SK-N-SH treated with all-trans-retinoic acid at 6 μM for 48 hours (cell line): Measurements from ENCODE around the gene ADPGK.

Experiments used
- ATAC-seq: fragments of 200-7000 bp; cut with Tn5 transposase; 3 replicates; pipeline ENCODE4 v1.9.1; 2020; ENCODE audit warnings: mild to moderate bottlenecking, moderate library complexity
- ARNTL ChIP-seq: fragments of 450-650 bp; formaldehyde crosslinking; IDR thresholded peaks from 2 replicates; pipeline ENCODE4 v1.5.0; 2020; ENCODE audit warnings: low read depth, mild to moderate bottlenecking, moderate library complexity, borderline replicate concordance
- BACH2 ChIP-seq: fragments of 250-450 bp; sonication (Bioruptor Pico); IDR thresholded peaks from 2 replicates; pipeline ENCODE4 v1.9.0; 2021; ENCODE audit warnings: mild to moderate bottlenecking, borderline replicate concordance
- CREB5 ChIP-seq: fragments of 250-450 bp; sonication (Bioruptor Pico); IDR thresholded peaks from 2 replicates; pipeline ENCODE4 v1.5.1; 2020; ENCODE audit warnings: low read depth, mild to moderate bottlenecking, moderate library complexity
- CSDC2 ChIP-seq: fragments of 250-450 bp; sonication (Bioruptor Pico); IDR thresholded peaks from 2 replicates; pipeline ENCODE4 v1.5.0; 2020; ENCODE audit warnings: mild to moderate bottlenecking, moderate library complexity
- CSRNP3 ChIP-seq: fragments of 250-450 bp; sonication (Bioruptor Pico); IDR thresholded peaks from 2 replicates; pipeline ENCODE4 v1.5.1; 2021; ENCODE audit warnings: mild to moderate bottlenecking, moderate library complexity
- ESRRG ChIP-seq: fragments of 250-450 bp; sonication (Bioruptor Pico); IDR thresholded peaks from 2 replicates; pipeline ENCODE4 v1.6.1; 2021; ENCODE audit warnings: mild to moderate bottlenecking
- GLIS3 ChIP-seq: fragments of 250-450 bp; sonication (Bioruptor Pico); IDR thresholded peaks from 2 replicates; pipeline ENCODE4 v1.5.0; 2020; ENCODE audit warnings: mild to moderate bottlenecking, moderate library complexity
- ISL1 ChIP-seq: fragments of 250-450 bp; sonication (Bioruptor Pico); IDR thresholded peaks from 2 replicates; pipeline ENCODE4 v2.1.2; 2022; ENCODE audit warnings: mild to moderate bottlenecking, moderate library complexity
- OSR1 ChIP-seq: fragments of 250-450 bp; sonication (Bioruptor Pico); IDR thresholded peaks from 2 replicates; pipeline ENCODE4 v1.8.0; 2022; ENCODE audit warnings: moderate library complexity, mild to moderate bottlenecking, inconsistent platforms
- PATZ1 ChIP-seq: fragments of 250-450 bp; sonication (Bioruptor Pico); IDR thresholded peaks from 2 replicates; pipeline ENCODE4 v1.8.0; 2020; ENCODE audit warnings: mild to moderate bottlenecking, moderate library complexity, borderline replicate concordance
- RARB ChIP-seq: fragments of 250-450 bp; sonication (Bioruptor Pico); IDR thresholded peaks from 2 replicates; pipeline ENCODE4 v1.8.0; 2021; ENCODE audit warnings: mild to moderate bottlenecking, moderate library complexity
- SNAI2 ChIP-seq: fragments of 250-450 bp; sonication (Bioruptor Pico); IDR thresholded peaks from 2 replicates; pipeline ENCODE4 v1.5.0; 2020; ENCODE audit warnings: mild to moderate bottlenecking, moderate library complexity
- TCF4 ChIP-seq: fragments of 250-450 bp; sonication (Bioruptor Pico); IDR thresholded peaks from 2 replicates; pipeline ENCODE4 v1.8.0; 2021; ENCODE audit warnings: mild to moderate bottlenecking, moderate library complexity, borderline replicate concordance
- TOX ChIP-seq: fragments of 250-450 bp; sonication (Bioruptor Pico); IDR thresholded peaks from 2 replicates; pipeline ENCODE4 v1.8.0; 2021; ENCODE audit warnings: mild to moderate bottlenecking, moderate library complexity, borderline replicate concordance
- TSHZ2 ChIP-seq: fragments of 250-450 bp; sonication (Bioruptor Pico); IDR thresholded peaks from 2 replicates; pipeline ENCODE4 v1.5.0; 2020; ENCODE audit warnings: mild to moderate bottlenecking, moderate library complexity
- ZFP3 ChIP-seq: fragments of 250-450 bp; sonication (Bioruptor Pico); IDR thresholded peaks from 2 replicates; pipeline ENCODE4 v1.5.0; 2020; ENCODE audit warnings: mild to moderate bottlenecking, moderate library complexity
- ZFP30 ChIP-seq: fragments of 450-650 bp; formaldehyde crosslinking; IDR thresholded peaks from 2 replicates; pipeline ENCODE4 v1.5.0; 2022; ENCODE audit warnings: mild to moderate bottlenecking, moderate library complexity
- ZNF565 ChIP-seq: fragments of 450-650 bp; formaldehyde crosslinking; conservative IDR thresholded peaks from 2 replicates; pipeline ENCODE4 v1.5.0; 2020; ENCODE audit warnings: low read depth, mild to moderate bottlenecking, moderate library complexity
- ZNF70 ChIP-seq: fragments of 450-650 bp; formaldehyde crosslinking; IDR thresholded peaks from 2 replicates; pipeline ENCODE4 v1.5.0; 2020; ENCODE audit warnings: mild to moderate bottlenecking, moderate library complexity
- ZNF8 ChIP-seq: fragments of 450-650 bp; formaldehyde crosslinking; IDR thresholded peaks from 2 replicates; pipeline ENCODE4 v1.5.0; 2020; ENCODE audit warnings: mild to moderate bottlenecking, moderate library complexity

Gene ADPGK

GRCh38 chr15:72801590-72802325 lies 18.2 kb upstream of the ADPGK start:
- TF ChIP-seq PATZ1 (CRISPR knock-in tag) (no peak), ZNF565 (CRISPR knock-in tag) (no peak), CREB5 (CRISPR knock-in tag) (no peak), ESRRG (CRISPR knock-in tag) (no peak), ZNF70 (CRISPR knock-in tag) (no peak), ZFP30 (no peak), ZFP3 (CRISPR knock-in tag) (no peak)
- no peak for ATAC-seq

GRCh38 chr15:72800833-72801481 lies 17.4 kb upstream of the ADPGK start:
- no peak for TF ChIP-seq BACH2 (CRISPR knock-in tag)
- no peak for TF ChIP-seq GLIS3
- TF ChIP-seq TSHZ2 (CRISPR knock-in tag), result no peak
- TF ChIP-seq CSDC2 (CRISPR knock-in tag), result no peak
- no peak for TF ChIP-seq PATZ1 (CRISPR knock-in tag)
- TF ChIP-seq TOX (CRISPR knock-in tag), result no peak
- no peak for TF ChIP-seq TCF4 (CRISPR knock-in tag)
- TF ChIP-seq SNAI2, result no peak
- TF ChIP-seq ZNF8 (CRISPR knock-in tag), result no peak
- no peak for TF ChIP-seq ZNF70 (CRISPR knock-in tag)
- no peak for TF ChIP-seq ISL1 (CRISPR knock-in tag)
- no peak for TF ChIP-seq CREB5 (CRISPR knock-in tag)
- TF ChIP-seq ESRRG (CRISPR knock-in tag), result no peak
- TF ChIP-seq CSRNP3 (CRISPR knock-in tag), result no peak
- no peak for TF ChIP-seq OSR1
- no peak for TF ChIP-seq RARB (CRISPR knock-in tag)
- TF ChIP-seq ARNTL (CRISPR knock-in tag), result no peak
- ATAC-seq, result no peak
